Muscle of leg (tissue), 16 donors: ENCODE results near the gene STN1. TPM values are rescaled to one million over a fixed set of nuclear protein-coding genes. Genes with fewer than 3 reads are reported as not detected.

Experiments used
- DNase-seq: peaks from one replicate; pipeline ENCODE4 v3.0.0; 2013
- H3K27ac ChIP-seq: one replicate; pipeline ENCODE4 v1.5.1; 2013; ENCODE audit warnings: mild to moderate bottlenecking, low read length, control low read depth
- H3K27me3 ChIP-seq: one replicate; pipeline ENCODE4 v1.6.1; 2013; ENCODE audit warnings: low read length; ENCODE audit not compliant: control insufficient read depth, insufficient read depth
- H3K36me3 ChIP-seq: one replicate; pipeline ENCODE4 v1.6.1; 2013; ENCODE audit warnings: low read length; ENCODE audit not compliant: control insufficient read depth, insufficient read depth
- H3K4me1 ChIP-seq: one replicate; pipeline ENCODE4 v1.6.1; 2013; ENCODE audit warnings: low read length; ENCODE audit not compliant: control insufficient read depth, insufficient read depth
- H3K4me3 ChIP-seq: one replicate; pipeline ENCODE4 v1.5.1; 2013; ENCODE audit warnings: low read length, control low read depth
- H3K9me3 ChIP-seq: replicated peaks from 2 replicates; pipeline ENCODE4 v1.6.1; 2013; ENCODE audit warnings: low read depth, low read length; ENCODE audit not compliant: control insufficient read depth
- whole genome bisulfite sequencing: methylation state at CpG from one replicate; pipeline ENCODE4 v1.1.5; 2013; ENCODE audit warnings: missing lambda C conversion rate; ENCODE audit not compliant: insufficient coverage; 5-methylcytosine and 5-hydroxymethylcytosine counted together
- long read RNA-seq, 11 donors: transcript quantifications; one replicate each; lab custom pipeline, GENCODE V29; 2026
- polyA plus RNA-seq, 8 donors: library from polyadenylated mRNA; unstranded; fragments of 120-200 nt; gene quantifications; one replicate each; pipeline versions ENCODE4 v1.2.1 to v1.2.3, GENCODE V29; 2013; ENCODE audit warnings: inconsistent platforms in 1 of 8, low replicate concordance in 1 of 8; ENCODE audit not compliant: insufficient read length in 8 of 8, insufficient read depth in 1 of 8
- total RNA-seq: library from RNA; stranded (reverse); fragments of 120-200 nt; gene quantifications from one replicate; pipeline ENCODE4 v1.2.4, GENCODE V29; 2013

Gene STN1, protein sequence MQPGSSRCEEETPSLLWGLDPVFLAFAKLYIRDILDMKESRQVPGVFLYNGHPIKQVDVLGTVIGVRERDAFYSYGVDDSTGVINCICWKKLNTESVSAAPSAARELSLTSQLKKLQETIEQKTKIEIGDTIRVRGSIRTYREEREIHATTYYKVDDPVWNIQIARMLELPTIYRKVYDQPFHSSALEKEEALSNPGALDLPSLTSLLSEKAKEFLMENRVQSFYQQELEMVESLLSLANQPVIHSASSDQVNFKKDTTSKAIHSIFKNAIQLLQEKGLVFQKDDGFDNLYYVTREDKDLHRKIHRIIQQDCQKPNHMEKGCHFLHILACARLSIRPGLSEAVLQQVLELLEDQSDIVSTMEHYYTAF
- total RNA-seq, result 25.6 TPM
- polyA plus RNA-seq, result 10 to 100 TPM; 17.9 to 22.4 (median 19.0) TPM
- long read RNA-seq, donor 1, transcript STN1-201 (10 exons, 1,417 nt), result major isoform, 6 of 7 reads
- long read RNA-seq, donor 1, partial matches to known transcripts, result 0 of 7 reads
- long read RNA-seq, donor 1, other reads (novel, unspliced or antisense), result 0 of 7 reads
- long read RNA-seq, donor 2, result 0 reads
- long read RNA-seq, donor 3, transcript STN1-201 (10 exons, 1,417 nt), result major isoform, 12 of 17 reads
- long read RNA-seq, donor 3, partial matches to known transcripts, result 0 of 17 reads
- long read RNA-seq, donor 3, other reads (novel, unspliced or antisense), result 0 of 17 reads
- long read RNA-seq, donor 4, partial matches to known transcripts, result 0 of 5 reads
- long read RNA-seq, donor 4, other reads (novel, unspliced or antisense), result 0 of 5 reads
- long read RNA-seq, donor 5, transcript STN1-202 (9 exons, 1,311 nt), result minor isoform, 5 of 17 reads
- long read RNA-seq, donor 5, transcript STN1-201 (10 exons, 1,417 nt), result major isoform, 12 of 17 reads
- long read RNA-seq, donor 5, partial matches to known transcripts, result 0 of 17 reads
- long read RNA-seq, donor 5, other reads (novel, unspliced or antisense), result 0 of 17 reads
- long read RNA-seq, donor 6, partial matches to known transcripts, result 0 of 5 reads
- long read RNA-seq, donor 6, other reads (novel, unspliced or antisense), result 0 of 5 reads
- long read RNA-seq, donor 7, transcript STN1-201 (10 exons, 1,417 nt), result major isoform, 13 of 15 reads
- long read RNA-seq, donor 7, partial matches to known transcripts, result 0 of 15 reads
- long read RNA-seq, donor 7, other reads (novel, unspliced or antisense), result 0 of 15 reads
- long read RNA-seq, donor 8, partial matches to known transcripts, result 0 of 4 reads
- long read RNA-seq, donor 8, other reads (novel, unspliced or antisense), result 0 of 4 reads
- long read RNA-seq, donor 9, transcript STN1-201 (10 exons, 1,417 nt), result major isoform, 7 of 8 reads
- long read RNA-seq, donor 9, partial matches to known transcripts, result 0 of 8 reads
- long read RNA-seq, donor 9, other reads (novel, unspliced or antisense), result 0 of 8 reads
- long read RNA-seq, donor 10, transcript STN1-201 (10 exons, 1,417 nt), result major isoform, 9 of 13 reads
- long read RNA-seq, donor 10, partial matches to known transcripts, result 0 of 13 reads
- long read RNA-seq, donor 10, other reads (novel, unspliced or antisense), result 0 of 13 reads
- long read RNA-seq, donor 11, partial matches to known transcripts, result 0 of 4 reads
- long read RNA-seq, donor 11, other reads (novel, unspliced or antisense), result 0 of 4 reads

DNA sequence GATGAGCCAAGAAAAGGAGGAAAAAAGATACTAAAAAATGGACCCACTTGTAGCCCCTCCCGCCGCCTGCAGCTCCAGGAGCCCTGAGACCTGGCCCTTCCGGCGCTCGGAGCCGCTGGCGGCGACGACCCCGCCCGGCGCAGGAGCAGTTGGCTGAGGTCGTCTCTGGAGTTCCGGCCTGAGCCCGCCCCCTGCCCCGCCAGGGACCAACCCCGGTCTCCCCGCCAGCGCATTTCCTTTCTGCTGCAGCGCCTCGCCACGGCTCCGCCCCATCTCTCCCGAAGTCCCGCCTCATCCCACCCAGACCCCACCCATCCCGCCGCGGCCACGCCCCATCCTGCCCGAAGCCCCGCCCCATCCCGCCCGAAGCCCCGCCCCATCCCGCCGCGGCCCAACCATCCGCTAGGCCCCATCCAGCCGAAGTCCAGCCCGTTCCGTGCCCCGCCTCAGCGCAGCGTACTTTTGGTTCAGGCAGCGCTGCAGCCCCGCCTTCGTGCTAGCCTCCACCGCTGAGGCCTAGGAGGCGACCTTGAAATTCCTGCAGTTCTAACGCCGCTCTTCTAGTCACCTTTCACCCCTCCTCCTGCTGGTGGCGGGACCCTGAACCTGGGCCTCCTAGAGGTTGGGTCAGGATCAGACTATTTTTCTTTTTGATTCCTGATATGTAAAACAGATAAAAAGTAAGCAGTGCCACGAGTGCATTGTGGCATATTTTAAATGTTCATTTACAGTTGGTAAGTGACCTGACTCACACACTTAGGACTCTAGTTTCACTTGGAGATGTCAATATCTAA lies at the start of gene STN1:
Gene STN1 (minus strand): TSS at position 132 of the 794 bp plus-strand sequence. CDS start 590 bp downstream, outside the sequence.
- peak; percentile 98 for DNase-seq
- H3K27me3 ChIP-seq, result no peaks in the 10 kb centered on the region
- H3K27ac ChIP-seq, result peak within 1 kb of the TSS; percentile 98
- H3K36me3 ChIP-seq, result no peaks in the 10 kb centered on the region
- H3K4me1 ChIP-seq, result peaks cover 20% of the 10 kb centered on the region
- under 1% methylated on average over 39 of the region's 53 CpGs for WGBS
- H3K4me3 ChIP-seq, result peak within 1 kb of the TSS; percentile 85
- H3K9me3 ChIP-seq, result peaks cover 4% of the 10 kb centered on the region

DNA sequence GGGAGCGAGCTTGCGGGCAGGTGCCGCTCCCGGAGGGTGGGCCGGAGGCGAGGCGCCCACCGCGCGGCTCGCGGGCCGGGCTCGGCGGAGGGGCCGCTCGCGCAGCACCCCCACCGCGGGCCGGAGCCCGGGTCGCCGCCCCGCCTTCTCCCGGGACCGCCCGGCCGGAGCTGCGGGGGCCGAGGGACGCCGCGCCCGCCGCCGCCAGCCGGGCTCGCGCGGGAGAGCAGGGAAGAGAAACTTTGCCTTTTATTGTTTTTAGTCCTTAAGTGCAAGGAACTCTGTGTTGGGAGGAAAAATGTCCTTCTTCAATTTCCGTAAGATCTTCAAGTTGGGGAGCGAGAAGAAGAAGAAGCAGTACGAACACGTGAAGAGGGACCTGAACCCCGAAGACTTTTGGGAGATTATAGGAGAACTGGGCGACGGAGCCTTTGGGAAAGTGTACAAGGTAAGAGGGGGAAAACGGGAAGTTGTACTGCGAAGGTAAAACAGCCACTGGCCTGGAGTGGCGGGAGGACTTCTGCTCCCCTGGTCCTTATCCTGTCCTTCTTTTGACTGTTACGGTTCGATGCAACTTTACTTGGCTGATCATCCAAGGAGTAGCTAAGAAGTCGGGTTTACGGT lies 49.6 kb upstream of the STN1 start:
- Histone ChIP-seq H3K27me3 (no peaks in the 10 kb centered on the region), H3K4me1 (peaks cover 4% of the 10 kb centered on the region), H3K27ac (peak overlapping the region; percentile 83), H3K36me3 (no peaks in the 10 kb centered on the region), H3K4me3 (peak overlapping the region; percentile 87), H3K9me3 (no peaks in the 10 kb centered on the region)
- DNase-seq, result peak; percentile 61
- WGBS, result under 1% methylated on average over 53 of the region's 55 CpGs

DNA sequence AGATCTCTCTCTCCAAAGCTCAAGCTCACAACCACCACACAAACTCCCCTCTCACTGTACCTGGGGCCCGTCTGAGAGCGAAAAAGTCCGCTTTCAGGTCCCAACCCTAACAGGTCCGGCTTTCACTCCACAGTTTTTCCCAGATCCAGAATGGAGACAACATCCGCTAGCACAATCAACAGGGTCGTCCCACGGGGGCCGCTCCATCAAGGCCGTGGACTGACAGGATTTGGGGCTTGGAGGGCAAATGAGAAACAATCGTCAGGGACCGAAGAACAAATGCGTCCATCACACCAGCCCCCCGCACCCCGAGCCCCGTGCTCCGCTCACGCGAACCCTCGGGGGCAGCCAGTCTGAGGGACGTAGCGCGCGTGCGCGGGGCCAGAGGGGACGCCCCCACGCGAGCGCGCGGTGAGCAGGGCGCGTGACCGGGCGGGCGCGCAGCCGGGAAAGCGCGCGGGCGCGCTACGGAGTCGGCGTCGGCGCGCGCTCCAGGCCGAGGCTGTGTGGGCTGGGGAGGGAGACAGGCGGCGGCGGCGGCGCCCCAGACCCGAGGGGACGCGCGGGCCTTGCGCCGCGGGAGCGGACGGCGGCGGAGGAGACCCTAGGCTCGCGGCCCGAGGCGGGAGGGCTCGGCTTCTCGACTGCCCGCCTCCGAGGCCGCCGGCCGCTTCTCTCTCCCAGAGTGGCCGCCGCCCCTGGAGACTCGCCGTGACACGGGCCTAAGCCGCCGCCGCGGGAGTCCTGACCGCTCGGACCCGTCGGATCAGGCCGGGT lies 48.9 kb upstream of the STN1 start, which contains the start of gene SLK:
Gene SLK (plus strand): TSS at position 470 of the 777 bp plus-strand sequence. CDS start 606 bp downstream, outside the sequence.
- peaks cover 4% of the 10 kb centered on the region for H3K4me1 ChIP-seq
- WGBS, result under 1% methylated on average over 91 of the region's 92 CpGs

DNA sequence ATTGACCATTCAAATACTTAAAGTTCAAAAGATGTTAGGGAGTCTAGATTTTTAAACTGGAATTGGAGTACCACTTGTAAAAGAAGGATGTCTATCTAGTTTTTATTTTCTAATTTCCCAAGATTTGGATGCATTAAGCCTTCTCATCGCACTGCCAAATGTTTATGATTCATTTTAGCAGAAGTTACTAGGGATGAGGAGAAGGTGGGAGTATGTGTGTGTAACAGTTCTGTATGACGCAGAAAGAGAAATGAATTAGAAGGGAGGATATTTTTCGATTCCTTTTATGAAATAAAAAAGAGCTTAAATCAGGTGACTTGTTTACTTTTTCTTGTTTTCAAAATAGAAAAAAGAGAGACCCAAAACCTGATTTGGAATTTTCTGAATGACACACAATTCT lies 42.1 kb upstream of the STN1 start:
- Histone ChIP-seq H3K27me3 (no peaks in the 10 kb centered on the region), H3K27ac (no peak overlapping the region), H3K9me3 (no peaks in the 10 kb centered on the region), H3K36me3 (no peaks in the 10 kb centered on the region), H3K4me1 (no peaks in the 10 kb centered on the region), H3K4me3 (no peak overlapping the region)
- no CpG with 5 or more reads among the region's 3 CpGs for WGBS
- DNase-seq, result no peak

More for the DNA sequence above, 48.9 kb upstream of the STN1 start, which contains the start of gene SLK:
- Histone ChIP-seq H3K36me3 (no peaks in the 10 kb centered on the region), H3K27me3 (no peaks in the 10 kb centered on the region), H3K9me3 (no peaks in the 10 kb centered on the region), H3K4me3 (peak within 1 kb of the TSS; percentile 87), H3K27ac (peak within 1 kb of the TSS; percentile 91)
- DNase-seq, result peak; percentile 96

DNA sequence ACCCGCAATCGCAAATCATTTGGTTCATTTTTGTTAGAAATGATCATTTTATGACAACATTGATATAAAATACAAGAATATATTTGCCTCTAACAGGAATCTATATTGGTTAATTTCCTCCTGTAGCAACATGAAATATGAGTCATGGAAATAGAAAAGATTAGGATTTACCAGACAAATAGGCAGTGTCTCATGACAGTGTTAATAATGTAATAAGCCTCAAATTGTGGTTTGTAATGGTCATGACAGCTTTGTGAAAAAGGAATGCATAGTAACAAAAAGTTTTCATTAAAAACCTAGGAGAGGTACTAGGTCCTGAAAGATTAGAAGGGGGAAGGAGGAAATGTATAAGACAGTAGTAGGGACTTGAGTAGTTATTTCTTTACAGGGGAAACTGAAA lies 41.0 kb upstream of the STN1 start:
- no CpG with 5 or more reads among the region's 2 CpGs for WGBS
- Histone ChIP-seq H3K9me3 (no peaks in the 10 kb centered on the region), H3K27me3 (no peaks in the 10 kb centered on the region), H3K4me1 (no peaks in the 10 kb centered on the region), H3K36me3 (no peaks in the 10 kb centered on the region), H3K27ac (no peak overlapping the region), H3K4me3 (no peak overlapping the region)
- no peak for DNase-seq

DNA sequence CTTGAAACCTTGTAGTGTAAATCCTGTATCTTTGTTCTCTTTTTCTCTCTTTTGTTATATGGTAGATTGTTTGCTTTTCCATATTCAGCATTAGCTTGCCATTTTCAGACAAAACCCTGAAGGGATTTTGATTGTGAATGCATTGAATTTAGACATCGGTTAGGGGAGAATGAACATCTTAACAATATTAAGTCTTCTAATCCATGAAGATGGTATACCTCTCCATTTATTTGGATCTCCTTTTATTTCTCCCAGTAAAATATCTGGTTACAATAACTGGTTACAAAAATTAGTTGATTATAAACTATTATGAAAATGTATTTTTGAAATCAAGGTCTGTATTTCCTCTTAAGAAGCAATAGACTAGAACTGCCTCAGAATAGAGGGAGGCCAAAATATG lies 36.6 kb upstream of the STN1 start:
- H3K27me3 ChIP-seq, result no peaks in the 10 kb centered on the region
- H3K27ac ChIP-seq, result no peak overlapping the region
- no peak for DNase-seq
- no peaks in the 10 kb centered on the region for H3K4me1 ChIP-seq
- H3K9me3 ChIP-seq, result no peaks in the 10 kb centered on the region
- H3K4me3 ChIP-seq, result no peak overlapping the region
- H3K36me3 ChIP-seq, result no peaks in the 10 kb centered on the region
- WGBS, result no CpG with 5 or more reads among the region's 1 CpG

DNA sequence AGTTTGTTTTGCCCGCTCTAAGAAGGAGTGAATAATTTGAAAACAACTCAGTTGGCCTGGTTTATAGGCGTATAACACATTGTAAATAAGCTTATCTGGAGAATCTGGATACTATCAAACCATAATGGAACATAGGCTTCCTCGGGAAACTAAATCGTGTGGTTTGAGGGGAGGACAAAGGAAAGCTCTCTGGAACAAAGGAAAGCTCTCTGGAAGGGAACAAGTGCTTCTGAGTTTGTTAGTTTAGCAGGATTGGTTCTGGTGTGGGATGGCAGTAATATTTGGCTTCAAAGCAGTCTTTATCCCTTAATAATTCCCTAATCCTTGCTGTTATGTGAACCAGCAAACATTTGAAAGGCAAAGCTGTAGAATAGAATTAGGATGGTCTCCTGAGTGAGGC lies 34.0 kb upstream of the STN1 start:
- Histone ChIP-seq H3K27ac (no peak overlapping the region), H3K27me3 (no peaks in the 10 kb centered on the region), H3K36me3 (no peaks in the 10 kb centered on the region), H3K9me3 (no peaks in the 10 kb centered on the region), H3K4me3 (no peak overlapping the region), H3K4me1 (no peaks in the 10 kb centered on the region)
- no CpG with 5 or more reads among the region's 4 CpGs for WGBS
- no peak for DNase-seq

DNA sequence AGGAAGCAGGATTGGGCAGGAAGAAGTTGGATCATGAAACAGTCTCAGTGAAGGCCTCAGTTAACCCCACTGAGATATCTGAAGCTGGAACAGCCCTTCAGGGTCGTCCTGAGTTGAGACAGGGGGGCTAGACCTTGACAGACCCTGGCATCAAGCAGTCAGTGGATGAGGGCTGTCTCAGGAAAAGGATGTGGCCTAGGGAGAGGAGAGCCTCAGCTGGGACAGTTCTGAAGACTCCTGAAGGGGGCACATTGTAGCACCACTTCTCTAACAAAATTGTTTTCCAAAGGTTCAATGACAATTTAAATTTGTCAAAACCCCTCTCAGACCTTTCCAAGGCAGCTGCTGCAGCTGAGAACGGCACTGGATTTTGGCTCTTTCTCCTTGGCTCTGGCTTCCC lies 33.2 kb upstream of the STN1 start:
- Histone ChIP-seq H3K4me3 (no peak overlapping the region), H3K36me3 (no peaks in the 10 kb centered on the region), H3K27me3 (no peaks in the 10 kb centered on the region), H3K27ac (no peak overlapping the region), H3K4me1 (no peaks in the 10 kb centered on the region), H3K9me3 (no peaks in the 10 kb centered on the region)
- DNase-seq, result no peak
- WGBS, result 55% methylated on average over 2 of the region's 2 CpGs
